ENCODE results near the gene ELAPOR1.
"Not testable (repeated sequence)": the region's sequence is repeated elsewhere in the genome, so short reads cannot be mapped to it uniquely, and the experiment has no call there.

ELAPOR1 gene

GRCh38 chr1:109133002-109133706, 19.2 kb downstream of the ELAPOR1 start:
- no peak for TF ChIP-seq SPI1 (IDR thresholded peaks at IDR 0.05; ENCODE audit: low read depth, low read length)
- TF ChIP-seq TAF1 (IDR thresholded peaks at IDR 0.05; ENCODE audit: low read depth, low read length): no peak
- no peak for TF ChIP-seq PAX5 (IDR thresholded peaks at IDR 0.05; ENCODE audit: insufficient read depth, low read length, severe bottlenecking)
- TF ChIP-seq POU2F2 (IDR thresholded peaks at IDR 0.05; ENCODE audit: low read depth, low read length): no peak
- TF ChIP-seq POLR2A (IDR thresholded peaks at IDR 0.05; ENCODE audit: low read depth, low read length): no peak
- no peak for TF ChIP-seq POLR2AphosphoS5 (IDR thresholded peaks at IDR 0.05; ENCODE audit: low read depth, low read length)
- FAIRE-seq (no peak), DNase-seq (ENCODE audit: insufficient read length, low spot score) (no peak)

GRCh38 chr1:109133815-109134214, 19.9 kb downstream of the ELAPOR1 start:
- DNase-seq (ENCODE audit: insufficient read length, low spot score): no peak
- TF ChIP-seq PAX5 (IDR thresholded peaks at IDR 0.05; ENCODE audit: insufficient read depth, low read length, severe bottlenecking) (no peak), SPI1 (IDR thresholded peaks at IDR 0.05; ENCODE audit: low read depth, low read length) (peak; percentile 92), TAF1 (IDR thresholded peaks at IDR 0.05; ENCODE audit: low read depth, low read length) (no peak)
- FAIRE-seq: peak; percentile 71

- no peak for DNase-seq (ENCODE audit: insufficient read length, low spot score)
- TF ChIP-seq POLR2A (IDR thresholded peaks at IDR 0.05; ENCODE audit: low read depth, low read length) (no peak), POLR2AphosphoS5 (IDR thresholded peaks at IDR 0.05; ENCODE audit: low read depth, low read length) (no peak), PAX5 (IDR thresholded peaks at IDR 0.05; ENCODE audit: insufficient read depth, low read length, severe bottlenecking) (no peak), POU2F2 (IDR thresholded peaks at IDR 0.05; ENCODE audit: low read depth, low read length) (no peak), TAF1 (IDR thresholded peaks at IDR 0.05; ENCODE audit: low read depth, low read length) (no peak), SPI1 (IDR thresholded peaks at IDR 0.05; ENCODE audit: low read depth, low read length) (no peak)
- FAIRE-seq: peak; percentile 71
Measured at GRCh38 chr1:109134423-109134822, 20.5 kb downstream of the ELAPOR1 start.

DNA sequence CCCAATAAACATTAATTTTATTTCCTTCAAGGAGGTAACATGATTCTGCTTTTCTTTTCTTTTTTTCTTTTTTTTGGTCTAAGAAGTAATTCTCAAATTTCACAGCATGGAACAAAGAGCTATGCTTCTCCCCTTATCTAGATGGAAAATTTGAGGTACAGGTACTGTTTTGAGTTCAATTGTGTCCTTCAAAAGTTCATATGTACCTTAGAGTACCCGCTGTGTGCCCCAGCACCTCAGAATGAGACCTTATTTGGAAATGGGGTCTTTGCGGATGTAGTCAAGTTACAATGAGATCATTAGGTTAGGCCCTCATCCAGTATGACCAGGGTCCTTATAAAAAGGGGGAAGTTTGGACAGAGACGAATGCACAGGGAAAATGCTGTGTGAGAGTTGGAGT, 22.0 kb downstream of the ELAPOR1 start:
- TF ChIP-seq POU2F2 (IDR thresholded peaks at IDR 0.05; ENCODE audit: low read depth, low read length) (no peak), SPI1 (IDR thresholded peaks at IDR 0.05; ENCODE audit: low read depth, low read length) (no peak), POLR2A (IDR thresholded peaks at IDR 0.05; ENCODE audit: low read depth, low read length) (no peak), POLR2AphosphoS5 (IDR thresholded peaks at IDR 0.05; ENCODE audit: low read depth, low read length) (no peak), PAX5 (IDR thresholded peaks at IDR 0.05; ENCODE audit: insufficient read depth, low read length, severe bottlenecking) (no peak), TAF1 (IDR thresholded peaks at IDR 0.05; ENCODE audit: low read depth, low read length) (no peak)
- FAIRE-seq (no peak), DNase-seq (ENCODE audit: insufficient read length, low spot score) (no peak)

DNA sequence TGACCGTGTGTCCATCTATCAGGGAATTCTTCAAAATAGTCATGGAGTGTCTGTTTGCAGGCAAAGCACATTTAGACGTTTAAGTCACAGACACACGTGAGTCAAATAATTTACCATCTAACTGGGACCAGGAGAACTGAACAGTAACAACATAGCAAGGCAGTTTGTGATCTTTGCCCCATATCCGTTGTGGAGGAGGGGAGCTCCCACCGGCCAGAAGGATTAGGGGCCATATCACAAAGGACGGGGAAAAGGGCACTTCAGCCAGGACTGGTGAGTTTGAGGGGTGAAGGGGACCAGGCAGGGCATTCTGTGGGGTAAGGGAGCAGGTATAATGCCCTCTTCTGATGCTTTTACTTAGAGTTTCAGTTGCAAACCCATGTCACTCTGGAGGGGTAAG, 22.9 kb downstream of the ELAPOR1 start:
- no peak for TF ChIP-seq POU2F2 (IDR thresholded peaks at IDR 0.05; ENCODE audit: low read depth, low read length)
- FAIRE-seq: no peak

DNA sequence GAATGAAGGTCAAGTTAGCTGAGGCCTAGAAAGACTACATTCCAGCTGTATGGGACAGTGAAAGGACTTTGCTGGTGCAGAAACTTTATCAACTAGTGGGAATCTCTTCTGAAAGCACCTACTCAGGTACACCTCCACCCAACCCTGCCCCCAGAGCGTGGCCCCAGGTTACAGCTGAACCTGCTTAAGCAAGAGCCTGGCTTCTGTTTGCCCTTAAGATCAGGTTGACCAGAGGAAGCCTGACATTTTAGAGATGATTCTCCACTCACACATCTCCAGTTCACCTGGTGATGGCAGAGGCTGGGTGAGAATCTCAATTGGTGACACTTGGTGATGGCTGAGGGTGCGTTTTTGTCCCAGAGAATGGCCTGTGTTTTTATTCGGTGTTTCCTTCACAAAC, 24.0 kb downstream of the ELAPOR1 start:
- DNase-seq (ENCODE audit: insufficient read length, low spot score): no peak
- no peak for TF ChIP-seq PAX5 (IDR thresholded peaks at IDR 0.05; ENCODE audit: insufficient read depth, low read length, severe bottlenecking)
- FAIRE-seq: no peak

More for the DNA sequence above, 22.9 kb downstream of the ELAPOR1 start:
- DNase-seq (ENCODE audit: insufficient read length, low spot score): no peak

DNA sequence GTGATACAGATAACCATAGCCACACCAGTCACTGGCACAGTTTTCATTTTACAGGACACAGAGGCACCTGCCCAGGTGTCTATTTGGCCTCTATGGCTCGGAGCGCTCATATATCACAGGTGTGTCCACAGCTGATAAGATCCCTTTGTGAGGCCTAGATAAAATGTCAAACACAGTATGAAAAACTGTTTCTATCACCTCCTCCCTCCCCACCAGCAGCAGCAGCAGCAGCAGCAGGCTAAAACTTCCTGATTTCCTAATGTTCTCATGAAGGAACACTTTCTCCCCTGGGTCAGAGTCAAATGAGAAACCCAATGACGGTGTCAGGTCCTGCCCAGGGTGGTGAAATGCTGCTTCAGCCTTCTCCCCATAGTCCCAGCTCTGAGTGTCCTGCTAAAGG, 24.4 kb downstream of the ELAPOR1 start:
- TF ChIP-seq POLR2AphosphoS5 (IDR thresholded peaks at IDR 0.05; ENCODE audit: low read depth, low read length) (no peak), PAX5 (IDR thresholded peaks at IDR 0.05; ENCODE audit: insufficient read depth, low read length, severe bottlenecking) (no peak), POLR2A (IDR thresholded peaks at IDR 0.05; ENCODE audit: low read depth, low read length) (no peak), TAF1 (IDR thresholded peaks at IDR 0.05; ENCODE audit: low read depth, low read length) (no peak), POU2F2 (IDR thresholded peaks at IDR 0.05; ENCODE audit: low read depth, low read length) (no peak), SPI1 (IDR thresholded peaks at IDR 0.05; ENCODE audit: low read depth, low read length) (no peak)
- FAIRE-seq: no peak
- no peak for DNase-seq (ENCODE audit: insufficient read length, low spot score)

DNA sequence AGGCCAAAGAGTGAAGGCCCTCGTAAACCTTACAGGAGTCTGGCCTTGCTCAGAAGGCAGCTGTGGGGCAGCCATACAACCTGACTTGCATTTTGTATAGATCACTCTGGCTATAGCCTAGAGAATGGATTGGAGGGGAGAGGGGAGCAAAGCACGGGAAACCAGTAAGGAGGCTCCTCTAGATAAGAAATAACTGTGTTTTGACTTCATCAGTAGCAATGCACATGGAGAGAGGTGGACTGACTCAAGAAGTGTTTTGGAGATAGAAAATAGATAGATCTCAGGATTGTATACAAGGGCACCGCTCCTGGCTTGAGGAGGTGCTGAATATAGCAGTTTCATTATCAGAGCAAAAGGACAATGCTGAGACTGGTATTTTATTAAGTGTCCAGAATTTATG, 26.5 kb downstream of the ELAPOR1 start:
- DNase-seq (ENCODE audit: insufficient read length, low spot score) (no peak), FAIRE-seq (no peak)
- TF ChIP-seq PAX5 (IDR thresholded peaks at IDR 0.05; ENCODE audit: insufficient read depth, low read length, severe bottlenecking) (no peak), POU2F2 (IDR thresholded peaks at IDR 0.05; ENCODE audit: low read depth, low read length) (no peak), TAF1 (IDR thresholded peaks at IDR 0.05; ENCODE audit: low read depth, low read length) (no peak), SPI1 (IDR thresholded peaks at IDR 0.05; ENCODE audit: low read depth, low read length) (no peak), POLR2AphosphoS5 (IDR thresholded peaks at IDR 0.05; ENCODE audit: low read depth, low read length) (no peak), POLR2A (IDR thresholded peaks at IDR 0.05; ENCODE audit: low read depth, low read length) (no peak)

- TF ChIP-seq TAF1 (IDR thresholded peaks at IDR 0.05; ENCODE audit: low read depth, low read length) (no peak), POLR2A (IDR thresholded peaks at IDR 0.05; ENCODE audit: low read depth, low read length) (no peak), POLR2AphosphoS5 (IDR thresholded peaks at IDR 0.05; ENCODE audit: low read depth, low read length) (no peak), POU2F2 (IDR thresholded peaks at IDR 0.05; ENCODE audit: low read depth, low read length) (no peak), PAX5 (IDR thresholded peaks at IDR 0.05; ENCODE audit: insufficient read depth, low read length, severe bottlenecking) (no peak), SPI1 (IDR thresholded peaks at IDR 0.05; ENCODE audit: low read depth, low read length) (no peak)
- no peak for DNase-seq (ENCODE audit: insufficient read length, low spot score)
- no peak for FAIRE-seq
Measured at GRCh38 chr1:109142260-109142659, 28.3 kb downstream of the ELAPOR1 start.

DNA sequence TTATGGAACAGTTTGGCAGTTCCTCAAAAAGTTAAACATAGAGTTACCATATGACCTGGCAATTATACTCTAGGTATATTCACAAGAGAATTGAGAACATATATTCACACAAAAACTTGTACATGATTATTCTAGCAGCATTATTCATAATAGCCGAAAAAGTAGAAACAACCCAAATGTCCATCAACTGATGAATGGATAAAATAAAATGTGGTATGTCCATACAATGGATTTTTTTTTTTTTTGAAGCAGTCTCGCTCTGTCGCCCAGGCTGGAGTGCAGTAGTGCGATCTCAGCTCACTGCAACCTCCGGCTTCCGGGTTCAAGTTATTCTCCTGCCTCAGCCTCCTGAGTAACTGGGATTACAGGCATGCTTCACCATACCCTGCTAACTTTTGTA, 28.8 kb downstream of the ELAPOR1 start:
- FAIRE-seq; DNase-seq (ENCODE audit: insufficient read length, low spot score): not testable (repeated sequence)
